SK-N-SH (cell line): Measurements from ENCODE around the gene PNMA6E. TPM values are rescaled to one million over a fixed set of nuclear protein-coding genes. Genes with fewer than 3 reads are reported as not detected.

Experiments used
- CTCF ChIA-PET: fragments of 300-600, 350-600 bp; formaldehyde crosslinking; extraction: SDS; loops from one replicate; lab custom pipeline; 2021; lab: Yijun Ruan, JAX
- POLR2A ChIA-PET: fragments of 350-600 bp; sonication (Branson Sonifier 250); formaldehyde crosslinking; extraction: SDS; loops from one replicate; lab custom pipeline; 2020; ENCODE audit warnings: antibody characterized with exemption, inconsistent platforms; lab: Yijun Ruan, JAX
- DNase-seq: peaks from one replicate; pipeline ENCODE4 v3.0.0; 2012
- H2AFZ ChIP-seq: fragments of 200-600 bp; sonication (generic); 2 replicates; pipeline ENCODE4 v1.8.1; 2016; ENCODE audit warnings: antibody characterized with exemption, mild to moderate bottlenecking, low read depth
- H3F3A ChIP-seq: fragments of 200-600 bp; sonication (generic); replicated peaks from 2 replicates; pipeline ENCODE3; 2016; ENCODE audit warnings: antibody characterized with exemption, mild to moderate bottlenecking; ENCODE audit not compliant: insufficient read depth
- H3K27ac ChIP-seq, 2 experiments: fragments of 200-500 bp in 1 of 2; fragments of 200-600 bp in 1 of 2; sonication (Bioruptor generic) in 1 of 2; sonication (generic), shearing (Covaris generic) in 1 of 2; 2 replicates each; pipeline versions ENCODE4 v1.5.1 to v1.6.1; 2014 to 2016; ENCODE audit warnings: low read depth in 2 of 2, inconsistent platforms in 1 of 2, low read length in 1 of 2, mild to moderate bottlenecking in 1 of 2, mixed read lengths in 1 of 2
- H3K27me3 ChIP-seq: fragments of 200-600 bp; sonication (generic), shearing (Covaris generic); 2 replicates; pipeline ENCODE4 v1.6.1; 2016; ENCODE audit warnings: mixed run types; ENCODE audit not compliant: insufficient read depth
- H3K36me3 ChIP-seq, 2 experiments: fragments of 200-500 bp in 1 of 2; fragments of 200-600 bp in 1 of 2; sonication (Bioruptor generic) in 1 of 2; sonication (generic) in 1 of 2; replicated peaks in 1 of 2; 2 replicates each; pipeline versions ENCODE3 to v1.5.1; 2014 to 2016; ENCODE audit warnings: low read length in 1 of 2, mild to moderate bottlenecking in 1 of 2; ENCODE audit not compliant: insufficient read depth in 2 of 2, control insufficient read depth in 1 of 2
- H3K4me1 ChIP-seq, 2 experiments: fragments of 200-500 bp in 1 of 2; fragments of 200-600 bp in 1 of 2; sonication (Bioruptor generic) in 1 of 2; sonication (generic), shearing (Covaris generic) in 1 of 2; 2 replicates each; pipeline versions ENCODE4 v1.5.1 to v1.6.1; 2014 to 2016; ENCODE audit warnings: low read depth in 1 of 2, low read length in 1 of 2, mixed run types in 1 of 2; ENCODE audit not compliant: insufficient read depth in 2 of 2, control insufficient read depth in 1 of 2
- H3K4me2 ChIP-seq: fragments of 200-600 bp; sonication (generic), shearing (Covaris generic); 2 replicates; pipeline ENCODE4 v1.6.1; 2017; ENCODE audit warnings: mixed run types
- H3K4me3 ChIP-seq, 2 experiments: fragments of 200-500 bp in 1 of 2; fragments of 200-600 bp in 1 of 2; sonication (Bioruptor generic) in 1 of 2; sonication (generic), shearing (Covaris generic) in 1 of 2; 2 replicates each; pipeline versions ENCODE4 v1.5.1 to v1.8.1; 2014 to 2016; ENCODE audit warnings: low read depth in 2 of 2, inconsistent platforms in 1 of 2, low read length in 1 of 2, mild to moderate bottlenecking in 1 of 2, mixed read lengths in 1 of 2, moderate library complexity in 1 of 2
- H3K79me2 ChIP-seq: fragments of 200-600 bp; sonication (generic); 2 replicates; pipeline ENCODE4 v1.8.1; 2017; ENCODE audit warnings: mild to moderate bottlenecking; ENCODE audit not compliant: insufficient read depth
- H3K9ac ChIP-seq: fragments of 200-600 bp; sonication (generic); 2 replicates; pipeline ENCODE4 v1.6.1; 2017; ENCODE audit warnings: mixed run types
- H3K9me2 ChIP-seq: fragments of 200-600 bp; sonication (generic); 2 replicates; pipeline ENCODE4 v1.6.1; 2017; ENCODE audit warnings: mixed run types
- H3K9me3 ChIP-seq: fragments of 200-600 bp; sonication (generic); 2 replicates; pipeline ENCODE4 v1.6.1; 2017; ENCODE audit warnings: mixed run types, mild to moderate bottlenecking, moderate library complexity
- H4K20me1 ChIP-seq: fragments of 200-600 bp; sonication (generic); 2 replicates; pipeline ENCODE4 v1.6.1; 2017; ENCODE audit warnings: mild to moderate bottlenecking, mixed run types; ENCODE audit not compliant: insufficient read depth
- EP300 ChIP-seq, 2 experiments: IDR thresholded peaks; 2 replicates each; pipeline versions ENCODE4 v1.4.0 to v1.6.1; 2012; ENCODE audit warnings: borderline replicate concordance in 1 of 2, low read depth in 1 of 2, low read length in 1 of 2
- EZH2phosphoT487 ChIP-seq: fragments of 200-600 bp; sonication (generic); IDR thresholded peaks from 2 replicates; pipeline ENCODE4 v1.6.1; 2017; ENCODE audit warnings: low read depth, mixed run types, mild to moderate bottlenecking, antibody characterized with exemption, moderate library complexity, borderline replicate concordance
- FOXJ3 ChIP-seq: sonication (generic); formaldehyde crosslinking; IDR thresholded peaks from 2 replicates; pipeline ENCODE4 v1.5.1; 2020; ENCODE audit warnings: mild to moderate bottlenecking, missing genetic modification reagents
- FOXM1 ChIP-seq: IDR thresholded peaks from 2 replicates; pipeline ENCODE4 v1.4.0; 2012; ENCODE audit warnings: low read depth, mild to moderate bottlenecking
- GABPA ChIP-seq: IDR thresholded peaks from 2 replicates; pipeline ENCODE4 v1.4.0; 2012; ENCODE audit warnings: low read depth, mild to moderate bottlenecking
- IRF3 ChIP-seq: fragments of 150-350 bp; IDR thresholded peaks from 2 replicates; pipeline ENCODE4 v1.6.1; 2016; ENCODE audit warnings: mild to moderate bottlenecking, low read depth, low read length
- JUND ChIP-seq: IDR thresholded peaks from 2 replicates; pipeline ENCODE4 v1.4.0; 2012
- MAX ChIP-seq: IDR thresholded peaks from 2 replicates; pipeline ENCODE4 v1.4.0; 2012; ENCODE audit warnings: low read depth
- MXI1 ChIP-seq: IDR thresholded peaks from 2 replicates; pipeline ENCODE4 v1.6.1; 2012; ENCODE audit warnings: mild to moderate bottlenecking, low read depth, low read length, improper control_type of control experiment
- PBX3 ChIP-seq: IDR thresholded peaks from 2 replicates; pipeline ENCODE4; 2012
- POLR2AphosphoS5 ChIP-seq: IDR thresholded peaks from 2 replicates; pipeline ENCODE4 v1.6.1; 2012; ENCODE audit warnings: low read depth, low read length
- RAD21 ChIP-seq: IDR thresholded peaks from 2 replicates; pipeline ENCODE4 v1.6.1; 2012; ENCODE audit warnings: mild to moderate bottlenecking, low read length
- RFX5 ChIP-seq: IDR thresholded peaks from 2 replicates; pipeline ENCODE4 v1.6.1; 2012; ENCODE audit warnings: mild to moderate bottlenecking, improper control_type of control experiment, low read length
- RXRA ChIP-seq: IDR thresholded peaks from 2 replicates; pipeline ENCODE4 v1.4.0; 2012; ENCODE audit warnings: low read depth, mild to moderate bottlenecking, borderline replicate concordance
- SMC3 ChIP-seq: IDR thresholded peaks from 2 replicates; pipeline ENCODE4 v1.6.1; 2012; ENCODE audit warnings: low read depth, low read length, improper control_type of control experiment
- TAF1 ChIP-seq: IDR thresholded peaks from 2 replicates; pipeline ENCODE4 v1.6.1; 2012; ENCODE audit warnings: low read depth, mild to moderate bottlenecking, low read length, moderate library complexity, borderline replicate concordance
- USF2 ChIP-seq: fragments of 150-350 bp; IDR thresholded peaks from 2 replicates; pipeline ENCODE4 v1.6.1; 2017; ENCODE audit warnings: antibody characterized with exemption, low read length, low read depth, borderline replicate concordance
- YY1 ChIP-seq: IDR thresholded peaks from 2 replicates; pipeline ENCODE4 v1.4.0; 2012; ENCODE audit warnings: low read depth, mild to moderate bottlenecking
- WGBS: methylation state at CpG from one replicate; pipeline ENCODE4 v1.1.6; 2017; ENCODE audit warnings: low lambda C conversion rate; 5-methylcytosine and 5-hydroxymethylcytosine counted together
- polyA plus RNA-seq, 3 experiments: library from polyadenylated mRNA; depleted of rRNA; stranded (reverse); fragments of >200 nt; gene quantifications; 2 replicates each; pipeline ENCODE4 v1.2.3, GENCODE V29; 2012

PNMA6E gene
- polyA plus RNA-seq, 1 of the 3 experiments (the other 2 are of a cell fraction): not detected

- H3K27me3 ChIP-seq: peaks cover 15% of the 10 kb centered on the region
- CTCF ChIA-PET: interaction anchor here (1.2 kb wide), 1 partner anchor 11 kb away, joined by 3 read pairs; no protein-coding TSS in a partner anchor
- TF ChIP-seq TAF1: no peak
- TF ChIP-seq MXI1: no peak
- TF ChIP-seq RXRA: no peak
- no peak for TF ChIP-seq IRF3
- TF ChIP-seq FOXM1: no peak
- TF ChIP-seq RFX5: no peak
- TF ChIP-seq FOXJ3 (CRISPR knock-in tag): no peak
- no peak for TF ChIP-seq EZH2phosphoT487
- TF ChIP-seq USF2: no peak
- no peak for TF ChIP-seq RAD21
- TF ChIP-seq JUND: no peak
- TF ChIP-seq SMC3: no peak
- no peak for TF ChIP-seq YY1
- TF ChIP-seq POLR2AphosphoS5: no peak
- POLR2A ChIA-PET: no interaction called here
- H3K4me3 ChIP-seq: no peak overlapping the region
- H3K4me1 ChIP-seq: no peaks in the 10 kb centered on the region
- H3K9me2 ChIP-seq: no peaks in the 10 kb centered on the region
- DNase-seq: no peak
- H3K27ac ChIP-seq: no peak overlapping the region
- no peaks in the 10 kb centered on the region for H3K36me3 ChIP-seq
- no peak overlapping the region for H3K4me2 ChIP-seq
- no peaks in the 10 kb centered on the region for H3K79me2 ChIP-seq
- H2AFZ ChIP-seq: no peak overlapping the region
- H3K9ac ChIP-seq: no peak overlapping the region
- H3F3A ChIP-seq: no peaks in the 10 kb centered on the region
- no peaks in the 10 kb centered on the region for H4K20me1 ChIP-seq
- H3K9me3 ChIP-seq: no peaks in the 10 kb centered on the region
- WGBS: 25% methylated on average over 3 of the region's 3 CpGs
These were observed 29.9 kb downstream of the PNMA6E start for GRCh38 chrX:153371256-153371655.

- H2AFZ ChIP-seq: no peak overlapping the region
- WGBS: 21% methylated on average over 8 of the region's 8 CpGs
- H3K4me3 ChIP-seq: no peak overlapping the region
- ChIA-PET POLR2A (no interaction called here), CTCF (interaction anchor here (0.7 to 1.2 kb wide), 2 partner anchors 12 to 331 kb away, joined by 3 to 4 read pairs; no protein-coding TSS in a partner anchor)
- H3F3A ChIP-seq: no peaks in the 10 kb centered on the region
- no peak for TF ChIP-seq MAX
- TF ChIP-seq PBX3: no peak
- TF ChIP-seq EP300 (IDR thresholded peaks at IDR 0.05; ENCODE audit: borderline replicate concordance in 1 of 2, low read depth in 1 of 2, low read length in 1 of 2): no peak
- TF ChIP-seq FOXJ3 (CRISPR knock-in tag): no peak
- TF ChIP-seq GABPA: no peak
- no peak overlapping the region for H3K9ac ChIP-seq
- no peak for DNase-seq
- H3K9me2 ChIP-seq: no peaks in the 10 kb centered on the region
- H3K9me3 ChIP-seq: no peaks in the 10 kb centered on the region
- H3K27ac ChIP-seq: no peak overlapping the region
- peaks cover 15% of the 10 kb centered on the region for H3K27me3 ChIP-seq
- H3K36me3 ChIP-seq: no peaks in the 10 kb centered on the region
- H3K4me1 ChIP-seq: no peaks in the 10 kb centered on the region
- H4K20me1 ChIP-seq: no peaks in the 10 kb centered on the region
- H3K4me2 ChIP-seq: no peak overlapping the region
- H3K79me2 ChIP-seq: no peaks in the 10 kb centered on the region
These were observed 30.7 kb downstream of the PNMA6E start for GRCh38 chrX:153370293-153371055.
